Measurements from ENCODE around the gene PRUNE2. TPM values are rescaled to one million over a fixed set of nuclear protein-coding genes. Genes with fewer than 3 reads are reported as not detected.

The PRUNE2 gene
- total RNA-seq, 1 experiment from 2014 or later: 3.5 TPM

- Histone ChIP-seq H3K9me3 (no peaks in the 10 kb centered on the region), H3K36me3 (ENCODE audit: control insufficient read depth, insufficient read depth, low read length) (no peaks in the 10 kb centered on the region), H3K27me3 (replicated peaks; ENCODE audit: control insufficient read depth, insufficient read depth, low read length) (no peaks in the 10 kb centered on the region), H3K4me3 (ENCODE audit: low read depth, low read length) (no peak overlapping the region), H3K4me1 (no peaks in the 10 kb centered on the region)
- intact Hi-C loops (cut with micrococcal nuclease; ENCODE audit: unreplicated experiment): no loop called here
- H3K27me3 Mint-ChIP-seq (ENCODE audit: insufficient read depth, unreplicated experiment): no peaks in the 10 kb centered on the region
- no peaks in the 10 kb centered on the region for H3K9me3 Mint-ChIP-seq (ENCODE audit: unreplicated experiment)
- DNase-seq: no peak
- BruUV-seq (replicated peaks): no TSS peak
- peaks cover 9% of the 10 kb centered on the region for H3K4me1 Mint-ChIP-seq (ENCODE audit: low read depth, unreplicated experiment)
- ChIA-PET CTCF (no interaction called here), POLR2A (no interaction called here)
- TF ChIP-seq CTCF (IDR thresholded peaks at IDR 0.05; ENCODE audit: insufficient read depth in 1 of 2, low read depth in 1 of 2, low read length in 1 of 2, severe bottlenecking in 1 of 2, unreplicated experiment in 1 of 2): no peak
- H3K36me3 Mint-ChIP-seq (ENCODE audit: insufficient read depth, unreplicated experiment): no peaks in the 10 kb centered on the region
- no peak overlapping the region for H3K27ac Mint-ChIP-seq (ENCODE audit: unreplicated experiment)
- no peak overlapping the region for H3K4me3 Mint-ChIP-seq (ENCODE audit: unreplicated experiment)
These were observed 221.7 kb downstream of the PRUNE2 start for GRCh38 chr9:76684213-76684612.

- H3K4me3 ChIP-seq (ENCODE audit: low read depth, low read length): no peak overlapping the region
- TF ChIP-seq CTCF (IDR thresholded peaks at IDR 0.05; ENCODE audit: insufficient read depth in 1 of 2, low read depth in 1 of 2, low read length in 1 of 2, severe bottlenecking in 1 of 2, unreplicated experiment in 1 of 2): no peak
- POLR2A ChIA-PET: no interaction called here
- H3K4me1 ChIP-seq: no peaks in the 10 kb centered on the region
- intact Hi-C loops (cut with micrococcal nuclease; ENCODE audit: unreplicated experiment): no loop called here
- H3K4me1 Mint-ChIP-seq (ENCODE audit: low read depth, unreplicated experiment): no peaks in the 10 kb centered on the region
- CTCF ChIA-PET: no interaction called here
- no peaks in the 10 kb centered on the region for H3K27me3 ChIP-seq (replicated peaks; ENCODE audit: control insufficient read depth, insufficient read depth, low read length)
- H3K27ac Mint-ChIP-seq (ENCODE audit: unreplicated experiment): no peak overlapping the region
- H3K36me3 ChIP-seq (ENCODE audit: control insufficient read depth, insufficient read depth, low read length): no peaks in the 10 kb centered on the region
- no peaks in the 10 kb centered on the region for H3K9me3 ChIP-seq
- BruUV-seq (replicated peaks): no TSS peak
- no peaks in the 10 kb centered on the region for H3K36me3 Mint-ChIP-seq (ENCODE audit: insufficient read depth, unreplicated experiment)
- no peak for DNase-seq
- no peaks in the 10 kb centered on the region for H3K27me3 Mint-ChIP-seq (ENCODE audit: insufficient read depth, unreplicated experiment)
- no peak overlapping the region for H3K4me3 Mint-ChIP-seq (ENCODE audit: unreplicated experiment)
- H3K9me3 Mint-ChIP-seq (ENCODE audit: unreplicated experiment): no peaks in the 10 kb centered on the region
These were observed 224.4 kb downstream of the PRUNE2 start for GRCh38 chr9:76681556-76681955.

GRCh38 chr9:76680716-76681425, 225.0 kb downstream of the PRUNE2 start:
- Histone ChIP-seq H3K9me3 (no peaks in the 10 kb centered on the region), H3K4me3 (ENCODE audit: low read depth, low read length) (no peak overlapping the region), H3K27me3 (replicated peaks; ENCODE audit: control insufficient read depth, insufficient read depth, low read length) (no peaks in the 10 kb centered on the region), H3K4me1 (no peaks in the 10 kb centered on the region), H3K36me3 (ENCODE audit: control insufficient read depth, insufficient read depth, low read length) (no peaks in the 10 kb centered on the region)
- intact Hi-C loops (cut with micrococcal nuclease; ENCODE audit: unreplicated experiment): no loop called here
- Mint-ChIP-seq H3K27ac (ENCODE audit: unreplicated experiment) (no peak overlapping the region), H3K36me3 (ENCODE audit: insufficient read depth, unreplicated experiment) (no peaks in the 10 kb centered on the region), H3K4me3 (ENCODE audit: unreplicated experiment) (no peak overlapping the region), H3K9me3 (ENCODE audit: unreplicated experiment) (no peaks in the 10 kb centered on the region), H3K4me1 (ENCODE audit: low read depth, unreplicated experiment) (no peaks in the 10 kb centered on the region), H3K27me3 (ENCODE audit: insufficient read depth, unreplicated experiment) (no peaks in the 10 kb centered on the region)
- ChIA-PET CTCF (no interaction called here), POLR2A (no interaction called here)
- no TSS peak for BruUV-seq (replicated peaks)
- DNase-seq: no peak
- TF ChIP-seq CTCF (IDR thresholded peaks at IDR 0.05; ENCODE audit: insufficient read depth in 1 of 2, low read depth in 1 of 2, low read length in 1 of 2, severe bottlenecking in 1 of 2, unreplicated experiment in 1 of 2): no peak

All from Caco-2 (cell line).